SIG-M5 treated with dmso at 0.1 percent for 504 hours (cell line): ENCODE data around the gene IFNLR1.

Experiments
- DNase-seq: peaks from one replicate; lab custom pipeline; 2025; ENCODE audit not compliant: unreplicated experiment; lab: John Stamatoyannopoulos, UW

IFNLR1 gene

DNA sequence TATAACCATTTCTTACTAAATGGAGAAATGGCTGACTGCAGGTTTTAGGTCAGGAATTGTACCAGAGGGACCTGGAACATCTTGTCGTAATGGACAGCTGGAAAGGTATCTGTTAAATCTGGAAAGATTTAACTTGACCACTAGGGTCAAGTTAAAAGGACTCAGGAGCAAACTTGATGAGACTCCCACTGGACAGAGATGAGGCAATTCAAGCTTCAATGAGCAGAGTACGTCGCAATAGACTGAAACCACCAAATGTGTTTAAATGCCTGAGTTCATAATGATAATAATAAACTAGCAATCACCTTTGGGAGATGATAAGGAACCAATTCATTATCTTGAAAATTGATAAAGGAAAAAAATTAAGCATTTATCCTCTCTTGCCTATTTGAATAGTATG is 8.7 kb downstream of the IFNLR1 start:
- DNase-seq: peak; percentile 25

DNA sequence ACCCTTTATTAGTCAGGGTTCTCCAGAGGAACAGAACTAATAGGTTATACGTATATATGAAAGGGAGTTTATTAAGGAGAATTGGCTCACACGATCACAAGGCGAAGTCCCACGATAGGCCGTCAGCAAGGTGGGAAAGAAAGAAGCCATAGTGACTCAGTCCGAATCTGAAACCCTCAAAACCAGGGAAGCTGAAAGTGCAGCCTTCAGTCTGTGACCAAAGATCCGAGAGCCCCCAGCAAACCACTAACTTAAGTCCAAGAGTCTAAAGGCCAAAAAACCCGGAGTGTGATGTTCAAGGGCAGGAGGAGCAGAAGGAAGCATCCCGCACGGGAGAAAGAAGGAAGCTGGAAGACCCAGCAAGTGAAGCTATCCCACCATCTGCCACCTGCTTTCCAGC is 9.9 kb downstream of the IFNLR1 start:
- no peak for DNase-seq

DNA sequence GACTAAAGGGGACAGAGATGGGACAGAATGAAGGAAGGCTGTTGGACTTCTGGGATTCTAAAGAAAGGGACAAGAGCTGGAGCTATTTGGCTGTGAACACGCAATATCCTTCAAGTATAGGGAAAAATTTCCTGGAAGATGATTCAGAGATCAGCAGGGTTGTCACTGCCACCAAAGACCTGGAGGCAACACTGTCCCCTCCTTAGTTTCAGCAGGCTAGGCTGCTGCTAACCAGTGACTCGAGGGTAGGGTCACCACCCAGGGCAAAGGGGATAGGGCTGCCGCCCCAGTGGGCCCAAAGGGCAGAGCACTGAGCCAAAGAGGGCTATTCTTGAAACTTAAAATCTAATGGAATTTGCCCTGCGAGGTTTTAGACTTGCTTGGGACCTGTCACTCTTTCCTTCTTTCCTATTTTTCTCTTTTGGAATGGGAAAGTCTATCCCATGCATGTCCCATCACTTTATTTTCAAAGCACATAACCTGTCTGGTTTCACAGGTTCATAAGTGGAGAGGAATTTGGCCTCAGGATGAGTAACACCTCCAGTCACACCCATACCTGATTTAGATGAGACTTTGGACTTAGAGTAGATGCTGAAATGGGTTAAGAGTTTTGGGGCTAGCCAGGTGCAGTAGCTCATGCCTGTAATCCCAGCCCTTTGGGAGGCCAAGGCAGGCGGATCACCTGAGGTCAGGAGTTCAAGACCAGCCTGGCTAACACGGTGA is 11.9 kb downstream of the IFNLR1 start:
- no peak for DNase-seq

DNA sequence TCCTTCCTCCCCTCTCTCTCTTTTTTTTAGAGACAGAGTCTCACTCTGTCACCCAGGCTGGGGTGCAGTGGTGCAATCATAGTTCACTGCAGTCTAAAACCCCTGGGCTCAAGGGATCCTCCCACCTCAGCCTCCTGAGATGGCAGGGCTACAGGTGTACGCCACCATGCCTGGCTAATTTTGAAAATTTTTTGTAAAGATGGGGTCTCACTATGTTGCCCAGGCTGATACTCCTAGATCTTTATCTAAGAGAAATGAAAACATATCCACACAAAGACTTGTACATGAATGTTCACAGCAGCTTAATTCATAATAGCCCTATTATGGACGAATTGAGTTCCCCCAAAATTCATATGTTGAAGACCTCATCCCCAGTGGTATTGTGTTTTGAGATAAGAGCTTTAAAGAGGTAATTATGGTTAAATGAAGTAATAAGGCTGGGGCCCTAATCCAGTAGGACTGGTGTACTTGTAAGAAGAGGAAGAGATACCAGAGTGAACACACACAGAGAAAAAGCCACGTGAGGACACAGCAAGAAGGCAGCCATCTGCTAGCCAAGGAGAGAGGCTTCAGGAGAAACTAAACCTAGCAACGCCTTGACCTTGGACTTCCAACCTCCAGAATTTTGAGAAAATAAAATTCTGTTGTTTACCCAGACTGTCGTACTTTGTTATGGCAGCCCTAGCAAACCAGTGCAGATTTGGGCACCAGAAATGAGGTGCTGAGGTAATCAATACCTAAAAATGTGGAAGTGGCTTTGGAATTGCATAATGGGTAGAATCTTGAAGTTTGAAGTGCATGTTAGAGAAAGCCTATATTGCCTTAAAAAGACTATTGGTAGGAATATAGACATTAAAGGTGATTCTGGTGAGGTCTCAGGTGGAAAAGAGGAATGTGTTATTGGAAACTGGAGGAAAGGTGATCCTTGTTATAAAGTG is 13.2 kb downstream of the IFNLR1 start:
- peak; percentile 89 for DNase-seq

DNA sequence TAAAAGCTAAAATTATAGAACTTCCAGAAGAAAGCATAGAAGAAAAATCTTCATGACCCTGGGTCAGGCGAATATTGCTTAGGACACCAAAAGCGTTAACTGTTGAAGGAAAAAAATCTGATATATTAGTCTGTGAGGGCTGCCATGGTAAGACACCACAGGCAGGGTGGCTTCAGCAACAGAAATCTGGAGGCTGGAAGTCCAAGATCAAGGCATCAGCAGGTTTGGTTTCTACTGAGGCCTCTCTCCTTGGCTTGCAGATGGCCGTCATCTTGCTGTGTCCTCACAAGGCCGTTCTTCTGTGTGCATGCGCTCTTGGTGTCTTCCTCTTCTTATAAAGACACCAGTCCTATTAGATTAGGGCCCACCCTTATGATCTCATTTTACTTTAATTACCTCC is 14.5 kb downstream of the IFNLR1 start:
- DNase-seq: no peak

DNA sequence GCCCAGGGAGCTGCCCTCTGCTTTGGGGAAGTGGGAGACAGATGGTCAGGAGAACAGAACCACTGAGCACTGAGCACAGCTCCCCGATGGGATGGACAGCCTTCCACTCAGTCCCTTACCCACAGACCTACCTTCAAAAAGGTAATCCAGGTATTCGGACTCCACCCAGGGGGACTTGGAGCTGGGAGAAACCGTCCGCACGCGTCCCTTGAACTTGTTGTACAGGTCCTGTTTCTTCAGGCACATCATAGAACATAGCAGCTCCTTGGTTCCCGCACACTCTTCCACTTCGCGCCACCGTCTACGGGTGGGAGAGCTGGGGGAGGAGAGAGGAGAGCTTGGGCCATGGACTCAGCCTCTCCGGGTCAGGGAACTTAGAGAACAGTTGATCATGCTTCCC is 17.8 kb downstream of the IFNLR1 start:
- DNase-seq: no peak

DNA sequence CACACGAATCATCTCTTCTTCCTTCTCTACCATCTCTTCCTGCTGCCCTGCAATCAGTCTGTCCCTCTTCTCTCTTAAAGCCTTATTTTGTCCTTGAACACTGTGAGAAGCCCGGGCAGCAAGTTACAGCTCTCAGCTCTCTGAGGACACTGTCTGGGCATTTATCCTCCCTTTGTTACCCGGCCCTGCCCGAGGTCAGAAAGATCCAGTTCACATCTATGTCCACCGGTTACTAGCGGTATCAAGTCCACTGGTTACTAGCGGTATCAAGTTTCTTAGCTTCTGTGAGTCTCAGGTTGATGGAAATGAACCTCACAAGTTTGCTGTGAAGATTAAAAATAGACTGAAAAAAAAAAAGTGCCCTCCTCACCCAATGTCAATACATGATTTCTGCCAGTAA is 18.8 kb downstream of the IFNLR1 start:
- DNase-seq: no peak

DNA sequence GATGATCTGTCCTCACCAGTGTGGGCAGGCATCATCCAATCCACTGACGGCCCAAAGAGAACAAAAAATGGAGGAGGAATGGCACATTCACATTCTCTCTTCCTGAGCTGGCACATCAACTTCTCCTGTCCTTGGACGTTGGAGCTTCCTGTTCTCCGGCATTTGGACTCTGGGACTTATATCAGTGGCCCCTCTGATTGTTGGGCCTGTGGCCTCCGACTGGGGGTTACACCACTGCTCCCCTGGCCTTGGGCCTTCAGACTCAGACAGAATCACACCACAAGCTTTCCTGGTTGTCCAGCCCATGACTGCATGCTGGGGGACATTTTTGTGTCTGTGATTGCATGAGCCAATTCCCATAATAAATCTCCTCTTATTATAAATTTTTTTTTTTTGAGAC is 20.1 kb downstream of the IFNLR1 start:
- no peak for DNase-seq

DNA sequence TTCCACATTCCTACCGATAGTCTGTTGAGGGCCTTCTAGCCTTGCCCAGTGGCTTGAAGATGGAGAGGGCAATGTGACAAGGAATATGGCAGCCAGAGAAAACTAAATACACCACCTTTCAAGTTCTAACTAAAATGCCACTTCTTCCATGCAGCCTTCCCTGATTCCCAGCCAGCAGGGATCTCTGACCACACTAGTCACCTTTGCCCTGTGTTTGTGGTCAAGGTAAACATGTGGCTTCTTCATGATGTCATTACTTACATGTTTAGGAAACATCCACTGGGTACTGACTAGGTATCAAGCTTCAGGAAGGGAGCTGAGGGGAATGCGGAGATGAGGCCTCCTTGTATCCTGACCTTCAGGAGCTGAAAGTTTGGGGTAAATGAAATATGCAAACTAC is 21.6 kb downstream of the IFNLR1 start:
- no peak for DNase-seq

DNA sequence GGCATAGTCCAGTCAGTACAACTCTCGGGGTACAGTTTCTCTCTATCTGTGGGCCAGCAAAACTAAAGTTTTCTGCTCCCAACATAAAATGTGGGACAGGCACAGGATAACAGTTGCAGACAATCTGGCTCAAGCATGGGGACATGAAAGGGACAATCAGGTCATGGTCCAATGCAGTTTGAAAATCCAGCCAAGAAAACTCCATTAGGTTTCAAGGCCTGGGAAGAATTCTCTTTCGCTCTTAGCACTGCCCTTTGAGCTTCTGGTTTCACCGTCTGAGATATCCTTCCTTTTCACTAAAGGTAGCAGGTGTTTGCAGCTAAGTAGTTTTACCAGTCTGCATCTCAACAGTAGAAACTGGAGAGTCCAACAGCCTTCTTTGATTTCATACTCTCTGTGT is 23.1 kb downstream of the IFNLR1 start:
- no peak for DNase-seq

DNA sequence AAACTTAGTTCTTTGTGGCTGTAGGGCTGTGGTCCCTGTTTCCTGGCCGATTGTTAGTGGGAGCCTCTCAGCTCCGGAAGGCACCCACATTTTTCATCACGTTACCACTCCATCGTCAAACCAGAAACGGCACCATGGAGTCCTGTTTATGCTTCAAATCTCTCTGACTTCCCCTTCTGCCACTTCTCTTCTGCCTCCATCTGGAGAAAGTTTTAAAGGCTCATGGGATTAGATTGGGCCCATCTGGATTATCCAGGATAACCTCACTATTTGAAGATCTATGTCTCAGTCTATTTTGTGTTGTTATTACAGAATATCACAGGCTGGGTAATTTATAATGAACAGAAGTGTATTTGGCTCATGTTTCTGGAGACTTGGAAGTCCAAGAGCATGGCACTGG is 24.9 kb downstream of the IFNLR1 start:
- DNase-seq: no peak

DNA sequence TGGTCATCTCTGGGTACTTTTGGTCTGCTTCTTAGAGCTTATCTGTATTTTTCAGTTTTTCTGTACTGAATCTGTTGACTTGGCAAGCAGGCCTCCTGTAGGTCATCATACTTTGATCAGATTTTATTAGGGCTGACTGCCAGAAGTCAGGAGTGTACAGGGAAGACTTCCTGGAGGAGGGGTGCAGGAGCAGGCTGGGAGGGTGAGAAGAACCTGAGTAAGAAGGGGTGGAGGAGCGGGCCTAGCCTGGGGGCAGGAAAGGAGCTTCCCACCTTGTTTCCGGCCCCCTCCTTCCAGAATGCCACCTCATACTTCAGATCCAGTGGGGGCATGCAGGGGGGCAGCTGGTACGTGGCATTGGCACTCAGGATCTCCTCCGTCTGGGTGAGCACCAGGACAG is 25.8 kb downstream of the IFNLR1 start:
- DNase-seq: no peak

DNA sequence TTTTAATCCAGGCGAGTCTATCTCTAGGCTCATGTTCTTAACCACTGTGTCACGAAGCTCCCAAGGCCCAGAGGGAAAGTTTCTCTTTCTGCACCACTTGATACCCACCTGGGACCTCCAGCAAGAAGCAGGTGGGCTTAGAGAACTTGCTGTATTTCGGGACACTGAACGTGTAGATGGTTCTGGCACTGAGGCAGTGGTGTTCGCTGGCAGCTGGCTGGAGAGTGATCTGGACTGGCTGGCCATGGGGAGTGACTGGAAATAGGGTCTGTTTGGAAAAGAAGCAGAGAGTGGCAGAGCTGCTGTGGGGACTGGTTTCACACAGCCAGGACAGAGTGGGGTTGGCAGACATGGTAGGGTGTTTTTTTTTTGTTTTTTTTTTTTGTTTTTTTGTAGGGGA is 27.7 kb downstream of the IFNLR1 start:
- DNase-seq: no peak

DNA sequence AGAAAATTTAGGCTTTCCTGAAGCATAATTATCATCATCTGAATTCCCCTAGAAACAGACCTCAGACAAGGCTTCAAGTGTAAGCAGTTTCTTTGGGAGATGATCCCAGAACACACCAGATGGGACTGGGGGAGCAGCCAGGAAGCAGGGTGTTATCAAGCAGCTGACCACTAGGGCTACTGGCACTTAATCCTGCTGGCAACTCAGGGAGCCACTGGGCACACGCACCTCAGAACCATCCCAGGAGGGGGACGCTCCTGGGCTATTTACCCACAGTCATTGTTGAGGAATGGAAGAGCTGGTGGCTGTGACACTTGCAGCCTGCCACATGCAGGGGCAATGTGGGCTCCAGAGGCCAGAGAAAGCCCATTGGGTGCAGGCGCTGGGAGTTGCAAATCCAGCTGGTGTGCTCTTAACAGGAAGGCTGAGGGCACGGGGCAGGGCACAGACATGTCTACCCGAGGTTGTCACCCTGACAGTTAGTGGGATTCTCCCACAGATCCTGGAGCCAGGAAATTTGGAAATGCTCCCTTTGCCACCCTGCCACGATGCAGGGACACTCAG is 29.1 kb downstream of the IFNLR1 start:
- no peak for DNase-seq

DNA sequence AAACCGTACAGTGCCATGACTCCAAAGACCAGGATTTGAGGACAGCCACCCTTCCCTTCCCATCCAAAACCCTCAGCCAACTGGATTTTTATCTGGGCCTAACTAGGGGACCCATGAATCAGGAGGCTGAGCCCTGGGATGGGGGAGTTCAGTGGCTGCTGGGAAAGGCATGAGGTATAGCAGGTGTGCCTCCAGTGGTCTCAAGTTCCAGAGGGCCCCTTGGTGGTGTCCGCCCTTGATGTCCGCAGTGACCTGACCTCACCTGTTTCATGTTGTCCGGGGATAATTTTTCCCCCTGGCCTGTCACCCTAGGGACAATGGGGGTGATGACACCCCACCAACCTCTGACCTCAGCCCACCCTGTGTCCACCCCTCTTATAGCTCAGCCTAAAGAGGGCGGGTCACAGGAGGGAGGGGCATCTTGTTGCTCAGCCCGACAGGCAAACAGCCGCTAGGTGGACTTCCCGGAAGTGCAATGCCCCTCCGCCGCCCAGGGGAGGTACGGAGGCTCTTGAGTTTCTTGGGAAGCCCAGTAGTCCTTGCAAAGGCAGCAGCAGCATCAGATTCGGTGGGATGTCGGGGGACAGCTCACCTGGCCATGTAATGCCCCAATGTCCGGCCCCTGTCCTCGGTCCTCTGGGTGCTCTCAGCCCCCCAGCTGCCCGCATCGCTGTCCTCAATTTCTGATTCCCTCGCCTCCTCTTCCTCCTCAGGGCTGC is 30.4 kb downstream of the IFNLR1 start:
- no peak for DNase-seq

DNA sequence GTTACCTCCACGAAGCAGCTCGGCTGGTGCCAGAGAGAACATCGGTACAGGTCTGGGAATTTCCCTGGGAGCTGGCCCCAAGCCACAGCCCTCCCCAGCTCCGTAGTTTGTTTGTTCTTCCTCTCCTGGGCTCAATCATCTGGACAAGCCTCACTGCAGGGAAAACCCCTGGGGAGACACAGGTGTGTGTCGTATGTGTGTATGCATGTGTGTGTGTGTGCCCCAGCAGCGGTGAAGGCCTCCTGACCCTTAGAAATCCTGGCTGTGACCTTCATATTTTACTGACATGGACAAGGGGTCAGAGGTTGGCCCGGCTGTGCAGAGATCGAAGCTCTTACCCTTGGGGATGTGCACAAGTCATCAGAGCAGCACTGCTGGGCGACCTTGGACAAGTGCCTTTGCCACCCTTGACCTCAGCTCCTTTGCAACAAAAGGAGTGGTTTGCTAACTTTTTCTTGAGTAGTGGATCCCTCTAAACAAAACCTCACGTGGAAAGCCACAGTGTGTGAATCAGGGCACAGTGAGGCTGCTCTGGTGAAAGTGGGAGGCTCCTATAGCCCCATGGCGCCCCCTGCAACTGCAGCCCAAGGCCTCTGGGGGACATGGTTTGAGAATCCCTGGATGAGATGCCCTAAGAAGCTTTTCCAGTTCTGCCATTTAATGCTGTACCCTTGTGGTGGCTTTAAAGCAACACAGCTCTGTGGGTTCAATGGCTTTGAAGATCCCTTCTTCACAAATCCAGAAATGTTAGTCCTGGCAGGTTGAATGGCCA is 31.9 kb downstream of the IFNLR1 start:
- no peak for DNase-seq

DNA sequence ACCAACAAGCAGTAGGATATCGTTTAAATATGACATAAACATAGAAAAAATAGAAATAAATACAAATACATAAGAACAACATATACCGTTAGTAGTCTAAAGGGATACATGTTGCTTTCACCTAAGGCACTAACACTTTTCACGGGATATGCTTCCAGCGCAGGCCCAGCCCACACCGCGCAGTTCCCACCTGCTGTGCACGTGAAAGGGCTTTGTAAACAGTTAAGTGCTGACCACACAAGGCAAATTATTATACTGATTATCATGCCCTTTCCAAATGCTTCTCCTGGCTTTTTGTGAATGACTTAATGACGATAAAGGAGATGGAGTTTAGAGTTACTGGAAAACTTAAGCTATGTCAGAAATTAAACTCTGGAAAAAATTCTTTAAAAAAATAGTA is 32.9 kb downstream of the IFNLR1 start:
- no peak for DNase-seq

DNA sequence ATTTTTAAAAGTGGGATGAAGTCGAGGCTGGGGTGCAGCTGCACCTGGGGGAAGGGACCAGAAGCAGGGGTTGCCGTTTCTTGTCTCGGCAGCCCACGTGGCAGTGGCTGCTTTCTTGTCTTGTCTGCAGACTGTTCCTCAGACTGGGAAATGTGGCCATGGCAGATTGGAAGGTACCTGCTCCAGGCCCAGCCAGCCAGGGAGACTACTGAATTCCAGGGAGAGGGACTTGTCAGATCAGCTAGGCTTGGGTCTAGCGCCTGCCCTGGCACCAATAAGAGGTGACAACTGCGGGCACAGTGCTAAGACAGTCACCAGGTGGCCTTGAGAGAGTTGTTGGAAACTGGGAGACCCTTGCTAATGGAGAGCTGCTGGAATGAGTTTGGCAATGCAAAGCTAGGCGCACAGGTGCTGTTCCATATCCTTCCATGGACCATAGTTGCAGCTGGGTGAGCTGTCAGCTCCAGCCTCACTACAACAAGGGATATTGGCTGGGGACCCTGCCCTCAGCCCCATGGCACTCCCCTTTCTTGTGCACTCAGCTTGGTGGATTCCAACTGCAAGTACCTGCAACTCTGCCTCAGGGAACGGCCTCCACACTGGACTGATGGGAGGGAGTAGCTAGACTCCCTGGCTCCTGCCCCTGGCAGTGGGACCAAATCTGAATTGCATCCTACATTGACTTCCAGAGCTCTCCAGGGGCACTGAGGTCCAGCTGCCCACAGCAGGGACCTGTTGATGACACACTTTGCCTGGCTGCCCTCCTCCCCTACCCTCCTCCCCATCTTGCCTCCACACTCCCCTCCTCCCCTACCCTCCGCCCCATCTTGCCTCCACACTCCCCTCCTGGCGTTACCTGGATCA is 34.2 kb downstream of the IFNLR1 start:
- DNase-seq: no peak

DNA sequence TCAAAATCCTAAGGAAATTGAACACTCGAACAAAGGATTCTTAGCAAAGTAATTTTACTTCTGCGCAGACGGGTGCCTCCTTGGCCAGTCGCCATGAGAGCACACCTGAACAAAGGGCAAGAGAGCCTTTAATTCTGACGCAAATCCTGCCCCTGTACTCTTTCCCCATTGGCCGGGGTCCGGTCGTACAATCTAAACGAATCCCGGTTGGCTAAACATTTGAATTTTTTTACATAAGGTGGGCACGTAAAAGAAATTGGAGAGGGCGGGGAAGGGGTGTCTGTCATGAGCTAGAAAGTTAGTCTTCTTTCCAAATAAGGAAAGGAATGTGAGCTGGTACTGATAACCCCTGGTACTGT is 35.9 kb downstream of the IFNLR1 start:
- DNase-seq: no peak
